K562 (cell line): ENCODE data around the gene ZXDB. TPM values are rescaled to one million over a fixed set of nuclear protein-coding genes. Genes with fewer than 3 reads are reported as not detected.
A peak's percentile ranks its signal among the peaks of the same experiment; 100 is the strongest.

Experiments
- ATAC-seq: fragments of 200-7000 bp; cut with Tn5 transposase; 3 replicates; pipeline ENCODE4 v1.9.1; 2020; ENCODE audit warnings: moderate library complexity
- BruUV-seq: library from RNA; stranded (reverse); fragments of 400-500 nt; replicated peaks from 2 replicates; lab custom pipeline; 2021; lab: Mats Ljungman, UMichigan
- CTCF ChIA-PET: fragments of 300-600 bp; formaldehyde crosslinking; extraction: SDS; loops from one replicate; lab custom pipeline; 2021; ENCODE audit warnings: low intra/inter-chr PET ratio; lab: Yijun Ruan, JAX
- POLR2A ChIA-PET: fragments of 300-600, 350-650 bp; sonication (Branson Sonifier 250); formaldehyde crosslinking; extraction: SDS; loops from one replicate; lab custom pipeline; 2021; ENCODE audit warnings: antibody characterized with exemption, inconsistent platforms; lab: Yijun Ruan, JAX
- DNase-seq, 4 experiments: peaks; one replicate each; pipeline versions ENCODE4 v3.0.0 to v3.0.0-alpha.2; 2011 to 2018; ENCODE audit warnings: low spot score in 3 of 4, mixed read lengths in 3 of 4; ENCODE audit errors: extremely low read depth in 1 of 4
- FAIRE-seq: peaks from 2 replicates; lab custom pipeline; 2011; peaks lifted over from hg19 to GRCh38; lab: Jason Lieb, UNC
- H2AFZ ChIP-seq: 2 replicates; pipeline ENCODE4 v1.6.0; 2011; ENCODE audit warnings: low read depth, low read length, control low read depth, inconsistent platforms
- H3K27ac ChIP-seq: fragments of 200-600 bp; 3 replicates; pipeline ENCODE4 v1.8.0; 2011; ENCODE audit warnings: low read depth, mild to moderate bottlenecking, control low read depth, inconsistent platforms, low read length, moderate library complexity, mixed read lengths; ENCODE audit errors: extremely low read depth
- H3K27me3 ChIP-seq, 2 experiments: fragments of 300-600 bp in 1 of 2; 2 replicates in 1 of 2; 3 replicates in 1 of 2; pipeline versions ENCODE4 v1.6.0 to v1.8.0; 2011; ENCODE audit warnings: inconsistent platforms in 2 of 2, low read length in 2 of 2, mild to moderate bottlenecking in 1 of 2, mixed read lengths in 1 of 2, moderate library complexity in 1 of 2; ENCODE audit not compliant: control insufficient read depth in 2 of 2, insufficient read depth in 2 of 2
- H3K36me3 ChIP-seq: fragments of 300-600 bp; 3 replicates; pipeline ENCODE4 v1.8.0; 2011; ENCODE audit warnings: mild to moderate bottlenecking, low read length, inconsistent platforms; ENCODE audit not compliant: control insufficient read depth, insufficient read depth
- H3K4me1 ChIP-seq, 2 experiments: fragments of 200-600 bp in 1 of 2; replicated peaks in 1 of 2; 2 replicates in 1 of 2; 3 replicates in 1 of 2; pipeline versions ENCODE4 v1.5.1 to v1.8.0; 2011; ENCODE audit warnings: inconsistent platforms in 2 of 2, low read length in 2 of 2, mild to moderate bottlenecking in 1 of 2, mixed read lengths in 1 of 2, moderate library complexity in 1 of 2; ENCODE audit not compliant: control insufficient read depth in 2 of 2, insufficient read depth in 2 of 2
- H3K4me2 ChIP-seq: 2 replicates; pipeline ENCODE4 v1.6.1; 2011; ENCODE audit warnings: low read length, control low read depth, inconsistent platforms, mixed read lengths; ENCODE audit not compliant: insufficient read depth
- H3K4me3 ChIP-seq: fragments of 200-600 bp; sonication (generic), shearing (Covaris generic); 2 replicates; pipeline ENCODE4 v1.5.1; 2016; ENCODE audit warnings: control low read depth, inconsistent platforms
- H3K79me2 ChIP-seq: fragments of 200-600 bp; 3 replicates; pipeline ENCODE4 v1.8.0; 2011; ENCODE audit warnings: low read length, inconsistent platforms; ENCODE audit not compliant: control insufficient read depth, insufficient read depth
- H3K9ac ChIP-seq, 2 experiments: 2 replicates each; pipeline versions ENCODE4 v1.6.0 to v1.6.1; 2011; ENCODE audit warnings: low read depth in 2 of 2, low read length in 2 of 2, control low read depth in 1 of 2, inconsistent platforms in 1 of 2, mild to moderate bottlenecking in 1 of 2, mixed read lengths in 1 of 2; ENCODE audit not compliant: insufficient read depth in 1 of 2
- H3K9me1 ChIP-seq: one replicate; pipeline ENCODE4 v1.6.0; 2011; ENCODE audit warnings: inconsistent platforms, mild to moderate bottlenecking, low read length, moderate library complexity; ENCODE audit not compliant: control insufficient read depth, insufficient read depth
- H3K9me3 ChIP-seq: replicated peaks from 2 replicates; pipeline ENCODE4 v1.5.1; 2011; ENCODE audit warnings: low read depth, low read length, inconsistent platforms; ENCODE audit not compliant: control insufficient read depth, insufficient read depth
- H4K20me1 ChIP-seq: replicated peaks from 2 replicates; pipeline ENCODE4 v1.6.1; 2011; ENCODE audit warnings: low read length, inconsistent platforms, mixed read lengths; ENCODE audit not compliant: control insufficient read depth, insufficient read depth
- CEBPB ChIP-seq: fragments of 450-650 bp; IDR thresholded peaks from 2 replicates; pipeline ENCODE4 v1.6.1; 2016; ENCODE audit warnings: missing genetic modification characterization, missing compliant biosample characterization
- RAD21 ChIP-seq, 2 experiments: fragments of 250-450 bp in 1 of 2; fragments of 450-650 bp in 1 of 2; sonication (Bioruptor Pico) in 1 of 2; formaldehyde crosslinking in 1 of 2; IDR thresholded peaks in 1 of 2; conservative IDR thresholded peaks in 1 of 2; 2 replicates each; pipeline versions ENCODE4 v1.4.0 to v1.8.0; 2020 to 2022; ENCODE audit warnings: mild to moderate bottlenecking in 2 of 2, moderate library complexity in 1 of 2
- ZNF41 ChIP-seq: fragments of 250-450 bp; sonication (Bioruptor Pico); conservative IDR thresholded peaks from 2 replicates; pipeline ENCODE4 v1.4.0; 2020; ENCODE audit warnings: mild to moderate bottlenecking
- WGBS: fragments of 100-300 bp; shearing (Covaris generic); methylation state at CpG from one replicate; pipeline ENCODE4 v1.1.6; 2016; ENCODE audit warnings: low coverage, mixed read lengths; ENCODE audit not compliant: insufficient coverage; ENCODE audit errors: missing lambda C conversion rate; 5-methylcytosine and 5-hydroxymethylcytosine counted together
- in situ Hi-C: fragments of 300-500 bp; cut with MboI; formaldehyde crosslinking; loops from 4 replicates; pipeline ENCODE4 v1.15.0; 2018; ENCODE audit warnings: inconsistent platforms, mixed read lengths
- intact Hi-C: fragments of 100-400 bp; cut with micrococcal nuclease; formaldehyde crosslinking; loops from 2 replicates; pipeline ENCODE4 v1.14.2; 2022
- polyA plus RNA-seq, 8 experiments: library from polyadenylated mRNA; depleted of rRNA in 4 of 8; stranded (reverse) in 5 of 8; unstranded in 3 of 8; fragments of >200 nt; fragmentation: Nextera tagmentation in 2 of 8; fragmentation: Illumina TruSeq in 1 of 8; extraction: Ambion mirVana in 2 of 8; extraction: Trizol in 1 of 8; gene quantifications; 2 replicates each; pipeline versions ENCODE4 v1.2.1 to v1.2.3, GENCODE V29; 2011 to 2014; ENCODE audit warnings: inconsistent platforms in 1 of 8, missing spikeins in 1 of 8
- total RNA-seq, 7 experiments: library from RNA; depleted of rRNA in 6 of 7; stranded (reverse); fragments of >200 nt in 6 of 7; fragmentation: Illumina TruSeq in 2 of 7; extraction: Trizol in 2 of 7; gene quantifications; 2 replicates each; pipeline versions ENCODE4 v1.2.1 to v1.2.3, GENCODE V29; 2011 to 2021; ENCODE audit warnings: low replicate concordance in 1 of 7
- TF ChIP-seq, protein P1 (sequence below), 3 experiments: IDR thresholded peaks in 2 of 3; conservative IDR thresholded peaks in 1 of 3; 2 replicates each; pipeline ENCODE4 v1.5.1; 2011 to 2012; ENCODE audit warnings: low read length in 3 of 3, mild to moderate bottlenecking in 3 of 3, control low read depth in 2 of 3, improper control_type of control experiment in 1 of 3, inconsistent platforms in 1 of 3, low read depth in 1 of 3, mixed read lengths in 1 of 3, moderate library complexity in 1 of 3; ENCODE audit not compliant: insufficient read depth in 2 of 3

The ZXDB gene
- total and polyA plus RNA-seq, 9 of the 15 experiments (the other 6 are each of a cell fraction or from before 2014, with no cell fraction given), result 0.43 to 2.6 (median 2.0) TPM

DNA sequence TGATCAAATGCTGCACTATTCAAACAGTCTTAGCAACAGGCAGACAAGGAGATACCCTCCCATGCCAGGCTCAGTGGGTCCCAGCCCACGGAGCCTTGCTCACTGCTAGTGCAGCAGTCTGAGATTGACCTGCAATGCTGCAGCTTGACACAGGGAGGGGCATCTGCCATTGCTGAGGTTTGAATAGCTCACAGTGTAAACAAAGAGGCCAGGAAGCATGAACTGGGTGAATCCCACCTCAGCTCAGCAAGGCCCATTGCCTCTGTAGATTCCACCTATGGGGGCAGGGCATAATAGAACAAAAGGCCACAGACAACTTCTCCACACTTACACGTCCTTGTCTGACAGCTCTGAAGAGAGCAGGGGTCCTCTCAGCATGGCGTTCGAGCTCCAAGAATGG is 26.6 kb upstream of the ZXDB start (continued):
- no peak for TF ChIP-seq ZNF41 (CRISPR knock-in tag)

DNA sequence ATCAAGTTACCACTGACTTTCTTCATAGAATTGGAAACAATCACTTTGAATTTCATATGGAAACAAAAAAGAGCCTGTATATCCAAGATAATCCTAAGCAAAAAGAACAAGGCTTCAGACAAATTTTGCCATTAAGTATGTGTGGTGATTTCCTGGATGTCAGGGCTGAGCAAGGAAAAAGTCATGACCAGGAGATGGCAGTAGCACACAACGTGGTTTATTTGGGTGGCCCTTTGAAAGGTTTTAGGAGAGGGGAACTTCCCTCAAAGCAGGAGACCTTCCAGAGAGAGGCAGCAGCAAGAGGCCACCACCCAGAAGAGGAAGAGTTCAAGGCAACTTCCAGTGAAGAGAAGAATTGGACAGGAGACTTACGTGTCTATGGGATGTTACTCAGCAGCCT is 18.1 kb upstream of the ZXDB start:
- 0% methylated on average over 1 of the region's 2 CpGs for WGBS
- DNase-seq (peak in 1 of 4 experiments; percentile 10), FAIRE-seq (no peak), ATAC-seq (no peak; the same call in 2 of the 3 replicates)
- H4K20me1 ChIP-seq, result no peaks in the 10 kb centered on the region
- no peak overlapping the region for H2AFZ ChIP-seq
- no peak overlapping the region for H3K4me3 ChIP-seq
- H3K4me2 ChIP-seq, result no peak overlapping the region
- ChIA-PET POLR2A (no interaction called here), CTCF (no interaction called here)
- TF ChIP-seq, protein P1, sequence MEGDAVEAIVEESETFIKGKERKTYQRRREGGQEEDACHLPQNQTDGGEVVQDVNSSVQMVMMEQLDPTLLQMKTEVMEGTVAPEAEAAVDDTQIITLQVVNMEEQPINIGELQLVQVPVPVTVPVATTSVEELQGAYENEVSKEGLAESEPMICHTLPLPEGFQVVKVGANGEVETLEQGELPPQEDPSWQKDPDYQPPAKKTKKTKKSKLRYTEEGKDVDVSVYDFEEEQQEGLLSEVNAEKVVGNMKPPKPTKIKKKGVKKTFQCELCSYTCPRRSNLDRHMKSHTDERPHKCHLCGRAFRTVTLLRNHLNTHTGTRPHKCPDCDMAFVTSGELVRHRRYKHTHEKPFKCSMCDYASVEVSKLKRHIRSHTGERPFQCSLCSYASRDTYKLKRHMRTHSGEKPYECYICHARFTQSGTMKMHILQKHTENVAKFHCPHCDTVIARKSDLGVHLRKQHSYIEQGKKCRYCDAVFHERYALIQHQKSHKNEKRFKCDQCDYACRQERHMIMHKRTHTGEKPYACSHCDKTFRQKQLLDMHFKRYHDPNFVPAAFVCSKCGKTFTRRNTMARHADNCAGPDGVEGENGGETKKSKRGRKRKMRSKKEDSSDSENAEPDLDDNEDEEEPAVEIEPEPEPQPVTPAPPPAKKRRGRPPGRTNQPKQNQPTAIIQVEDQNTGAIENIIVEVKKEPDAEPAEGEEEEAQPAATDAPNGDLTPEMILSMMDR (IDR thresholded peaks at IDR 0.05 in 2 of 3, conservative IDR thresholded peaks at IDR 0.05 in 1 of 3; ENCODE audit: insufficient read depth in 2 of 3, low read depth in 1 of 3, low read length in 3 of 3), result peak in 2 of 3 experiments; percentile 10 to 38; a peak in 2 of 6 replicates
- no peak for TF ChIP-seq CEBPB (tag)
- TF ChIP-seq RAD21 (CRISPR knock-in tag; conservative IDR thresholded peaks at IDR 0.05 in 1 of 2, IDR thresholded peaks at IDR 0.05 in 1 of 2), result peak in 1 of 2 experiments; percentile 27; a peak in 2 of 4 replicates
- no peak overlapping the region for H3K27ac ChIP-seq
- H3K4me1 ChIP-seq, result no peaks in the 10 kb centered on the region
- no peaks in the 10 kb centered on the region for H3K36me3 ChIP-seq
- H3K9ac ChIP-seq, result no peak overlapping the region
- no TSS peak for BruUV-seq
- intact Hi-C loops (loop anchor here (10.0 kb wide), 1 partner anchor 71 kb away; no protein-coding TSS in a partner anchor), in situ Hi-C loops (no loop called here)
- no peaks in the 10 kb centered on the region for H3K79me2 ChIP-seq
- H3K9me1 ChIP-seq, result no peaks in the 10 kb centered on the region
- H3K9me3 ChIP-seq, result no peaks in the 10 kb centered on the region
- no peaks in the 10 kb centered on the region for H3K27me3 ChIP-seq
